A673 (cell line): ENCODE results near the gene POLE.

Experiments
- CTCF ChIP-seq: fragments of 300-800, 200-600 bp; sonication (generic); conservative IDR thresholded peaks from 2 replicates; pipeline ENCODE4 v1.5.1; 2017; ENCODE audit warnings: low read depth, mild to moderate bottlenecking, antibody characterized with exemption, low read length, moderate library complexity, mixed read lengths
- EZH2 ChIP-seq: fragments of 200-600 bp; sonication (generic); IDR thresholded peaks from 2 replicates; pipeline ENCODE4 v1.6.1; 2017; ENCODE audit warnings: borderline replicate concordance, low read depth, mild to moderate bottlenecking, mixed read lengths, antibody characterized with exemption, low read length; ENCODE audit not compliant: poor library complexity, severe bottlenecking

GRCh38 chr12:132593521-132593920, 93.6 kb downstream of the POLE start:
- TF ChIP-seq CTCF (no peak), EZH2 (no peak)
